Measurements from ENCODE around the gene WDR75. TPM values are rescaled to one million over a fixed set of nuclear protein-coding genes. Genes with fewer than 3 reads are reported as not detected.

Gene WDR75
- total and polyA plus RNA-seq, 2 of the 4 experiments (the other 2 are of a cell fraction): 21.7 to 52.2 TPM

- H2AK5ac ChIP-seq (ENCODE audit: low read depth, low read length): no peak overlapping the region
- H4K20me1 ChIP-seq (ENCODE audit: insufficient read depth, low read length): no peaks in the 10 kb centered on the region
- no peaks in the 10 kb centered on the region for H3K9me3 ChIP-seq (ENCODE audit: control insufficient read depth, insufficient read depth, low read length)
- H3K56ac ChIP-seq (ENCODE audit: extremely low read depth, insufficient read depth, low read length): no peak overlapping the region
- no peak overlapping the region for H3K27ac ChIP-seq (ENCODE audit: insufficient read depth, low read length)
- no peaks in the 10 kb centered on the region for H3K27me3 ChIP-seq (ENCODE audit: control insufficient read depth, insufficient read depth, low read length)
- no peak overlapping the region for H2BK15ac ChIP-seq (ENCODE audit: low read depth, low read length)
- TF ChIP-seq MXI1 (IDR thresholded peaks at IDR 0.05; ENCODE audit: borderline replicate concordance, low read depth, low read length) (no peak), USF2 (IDR thresholded peaks at IDR 0.05; ENCODE audit: low read depth, low read length) (no peak), RFX5 (IDR thresholded peaks at IDR 0.05; ENCODE audit: low read depth, low read length) (no peak), NFE2L2 (IDR thresholded peaks at IDR 0.05; ENCODE audit: low read depth, low read length) (no peak), FOS (IDR thresholded peaks at IDR 0.05; ENCODE audit: low read depth, low read length) (no peak), CTCF (conservative IDR thresholded peaks at IDR 0.05; ENCODE audit: low read depth, low read length) (no peak), ELK1 (IDR thresholded peaks at IDR 0.05; ENCODE audit: borderline replicate concordance, low read depth, low read length) (no peak), MAFK (IDR thresholded peaks at IDR 0.05; ENCODE audit: low read depth, low read length) (no peak), POLR2A (IDR thresholded peaks at IDR 0.05; ENCODE audit: low read depth, low read length) (no peak), SMC3 (IDR thresholded peaks at IDR 0.05; ENCODE audit: low read depth, low read length) (no peak), RAD21 (IDR thresholded peaks at IDR 0.05; ENCODE audit: low read length) (no peak), RCOR1 (IDR thresholded peaks at IDR 0.05; ENCODE audit: insufficient replicate concordance, low read length) (no peak), BHLHE40 (IDR thresholded peaks at IDR 0.05; ENCODE audit: low read depth, low read length) (no peak), CHD1 (IDR thresholded peaks at IDR 0.05; ENCODE audit: low read depth, low read length) (no peak), CEBPB (IDR thresholded peaks at IDR 0.05; ENCODE audit: low read depth, low read length) (no peak), MAZ (IDR thresholded peaks at IDR 0.05; ENCODE audit: borderline replicate concordance, low read depth, low read length) (no peak)
- H4K8ac ChIP-seq (ENCODE audit: low read depth in 2 of 2, low read length in 2 of 2): no peak overlapping the region
- CTCF ChIA-PET: interaction anchor here (0.6 kb wide), 1 partner anchor 936 kb away, joined by 3 read pairs; no protein-coding TSS in a partner anchor
- H3K23ac ChIP-seq (ENCODE audit: low read depth, low read length): no peak overlapping the region
- DNase-seq (no peak), ATAC-seq (ENCODE audit: low read depth) (no peak)
- no TSS peak for BruUV-seq (replicated peaks)
- intact Hi-C loops (cut with micrococcal nuclease): no loop called here
- peaks cover 0 to 14% of the 10 kb centered on the region in 2 experiments; a peak in 3 of 4 replicates for H3K79me1 ChIP-seq (ENCODE audit: low read depth in 1 of 2, low read length in 2 of 2)
- POLR2A ChIA-PET (ENCODE audit: unreplicated experiment): no interaction called here
- H2BK20ac ChIP-seq (ENCODE audit: low read depth, low read length): no peak overlapping the region
- H3K4me3 ChIP-seq (ENCODE audit: insufficient read depth, low read depth, low read length): no peak overlapping the region
- no peak overlapping the region for H3K4me2 ChIP-seq (ENCODE audit: low read depth, low read length)
- no peak overlapping the region for H3K9ac ChIP-seq (ENCODE audit: low read depth, low read length)
- H3K4me1 ChIP-seq (ENCODE audit: control insufficient read depth, insufficient read depth, low read length): no peaks in the 10 kb centered on the region
- H3K14ac ChIP-seq (replicated peaks; ENCODE audit: low read depth, low read length): no peak overlapping the region
- H3K9me1 ChIP-seq (ENCODE audit: insufficient read depth, low read length): no peaks in the 10 kb centered on the region
- WGBS, 2 experiments (ENCODE audit: extremely low coverage in 2 of 2, insufficient read length in 1 of 2): no CpG with 5 or more reads among the region's 2 CpGs
- peaks cover 23% of the 10 kb centered on the region for H3K36me3 ChIP-seq (ENCODE audit: control insufficient read depth, insufficient read depth, low read length)
- no peak overlapping the region for H4K5ac ChIP-seq (ENCODE audit: low read depth, low read length)
- H2BK120ac ChIP-seq (ENCODE audit: low read depth, low read length): no peak overlapping the region
- no peak overlapping the region for H4K91ac ChIP-seq (ENCODE audit: insufficient read depth, low read depth, low read length)
- no peak overlapping the region for H3K4ac ChIP-seq (ENCODE audit: low read depth, low read length)
- H2AFZ ChIP-seq (replicated peaks; ENCODE audit: low read length, poor library complexity): no peak overlapping the region
- H2BK5ac ChIP-seq (ENCODE audit: low read depth, low read length, poor library complexity, severe bottlenecking): no peak overlapping the region
- in situ Hi-C loops (cut with MboI; ENCODE audit: low sequenced_read_pairs): no loop called here
- no peak overlapping the region for H2AK9ac ChIP-seq (replicated peaks; ENCODE audit: low read depth, low read length, poor library complexity)
- dilution Hi-C loops (cut with HindIII; ENCODE audit: low sequenced_read_pairs, unreplicated experiment): no loop called here
- H3K18ac ChIP-seq (ENCODE audit: low read depth, low read length): no peak overlapping the region
Observed at GRCh38 chr2:189454009-189454408, 12.7 kb downstream of the WDR75 start.

Measured in IMR-90 (cell line).